GM18519 (cell line): Measurements from ENCODE around the gene RNGTT.
"Not testable (repeated sequence)": the region's sequence is repeated elsewhere in the genome, so short reads cannot be mapped to it uniquely, and the experiment has no call there.

Experiments
- ATAC-seq: cut with Tn5 transposase; IDR thresholded peaks from one replicate; pipeline ENCODE4 v1.9.1; 2021; ENCODE audit warnings: mild to moderate bottlenecking, moderate library complexity; ENCODE audit not compliant: unreplicated experiment, low FRiP score

Gene RNGTT

GRCh38 chr6:88825856-88826255 is 137.6 kb downstream of the RNGTT start:
- ATAC-seq, result no peak

GRCh38 chr6:88823998-88824397 is 139.4 kb downstream of the RNGTT start:
- ATAC-seq, result no peak

GRCh38 chr6:88815491-88815890 is 147.9 kb downstream of the RNGTT start:
- ATAC-seq, result no peak

GRCh38 chr6:88814909-88815308 is 148.5 kb downstream of the RNGTT start:
- no peak for ATAC-seq

GRCh38 chr6:88813045-88813444 is 150.4 kb downstream of the RNGTT start:
- no peak for ATAC-seq

GRCh38 chr6:88810701-88811100 is 152.7 kb downstream of the RNGTT start:
- no peak for ATAC-seq

- ATAC-seq, result no peak
Observed at GRCh38 chr6:88810089-88810488, 153.3 kb downstream of the RNGTT start.

- no peak for ATAC-seq
Observed at GRCh38 chr6:88808381-88808780, 155.0 kb downstream of the RNGTT start.

GRCh38 chr6:88807622-88808021 is 155.8 kb downstream of the RNGTT start:
- no peak for ATAC-seq

- no peak for ATAC-seq
Observed at GRCh38 chr6:88806728-88807127, 156.7 kb downstream of the RNGTT start.

GRCh38 chr6:88804701-88805100 is 158.7 kb downstream of the RNGTT start:
- no peak for ATAC-seq

GRCh38 chr6:88785478-88785877 is 177.9 kb downstream of the RNGTT start:
- no peak for ATAC-seq

GRCh38 chr6:88780714-88781389 is 182.6 kb downstream of the RNGTT start:
- ATAC-seq, result no peak

- ATAC-seq, result no peak
Observed at GRCh38 chr6:88775866-88776571, 187.4 kb downstream of the RNGTT start.

- not testable (repeated sequence) for ATAC-seq
Observed at GRCh38 chr6:88768114-88768513, 195.3 kb downstream of the RNGTT start.

GRCh38 chr6:88764081-88764480 is 199.3 kb downstream of the RNGTT start:
- ATAC-seq, result no peak

- no peak for ATAC-seq
Observed at GRCh38 chr6:88763160-88763559, 200.3 kb downstream of the RNGTT start.

- ATAC-seq, result peak; percentile 47
Observed at GRCh38 chr6:88761237-88762031, 202.0 kb downstream of the RNGTT start.

- ATAC-seq, result no peak
Observed at GRCh38 chr6:88760091-88760490, 203.3 kb downstream of the RNGTT start.

GRCh38 chr6:88750936-88751335 is 212.5 kb downstream of the RNGTT start:
- ATAC-seq, result no peak

- ATAC-seq, result no peak
Observed at GRCh38 chr6:88749849-88750248, 213.6 kb downstream of the RNGTT start.
